CD14-positive monocyte (primary cell): ENCODE measurements around the gene GDF2. TPM values are rescaled to one million over a fixed set of nuclear protein-coding genes. Genes with fewer than 3 reads are reported as not detected.
A peak's percentile ranks its signal among the peaks of the same experiment; 100 is the strongest.

Source experiments
- DNase-seq, 3 donors: peaks; one replicate each; pipeline ENCODE4 v3.0.0-alpha.2; 2011 to 2022
- H2AFZ ChIP-seq: 2 replicates; pipeline ENCODE4 v1.6.0; 2012; ENCODE audit warnings: mild to moderate bottlenecking, low read depth, low read length, inconsistent platforms; ENCODE audit not compliant: insufficient read depth, poor library complexity, severe bottlenecking
- H3K27ac ChIP-seq, 2 donors: 1 replicate in 1 of 2; 2 replicates in 1 of 2; pipeline ENCODE4 v1.5.1; 2012 to 2013; ENCODE audit warnings: low read length in 2 of 2, control low read depth in 1 of 2, inconsistent platforms in 1 of 2, low read depth in 1 of 2, mild to moderate bottlenecking in 1 of 2
- H3K27me3 ChIP-seq, 2 donors: one replicate each; pipeline versions ENCODE4 v1.6.0 to v1.6.1; 2011 to 2013; ENCODE audit warnings: low read length in 2 of 2; ENCODE audit not compliant: control insufficient read depth in 2 of 2, insufficient read depth in 2 of 2
- H3K36me3 ChIP-seq, 2 donors: replicated peaks in 1 of 2; 1 replicate in 1 of 2; 2 replicates in 1 of 2; pipeline versions ENCODE4 v1.5.1 to v1.6.1; 2012 to 2013; ENCODE audit warnings: low read length in 2 of 2, control low read depth in 1 of 2, inconsistent platforms in 1 of 2, mild to moderate bottlenecking in 1 of 2; ENCODE audit not compliant: insufficient read depth in 2 of 2, control insufficient read depth in 1 of 2
- H3K4me1 ChIP-seq, 2 donors: 1 replicate in 1 of 2; 2 replicates in 1 of 2; pipeline versions ENCODE4 v1.5.1 to v1.6.1; 2012 to 2013; ENCODE audit warnings: low read length in 2 of 2, control low read depth in 1 of 2, inconsistent platforms in 1 of 2, mild to moderate bottlenecking in 1 of 2, moderate library complexity in 1 of 2; ENCODE audit not compliant: insufficient read depth in 2 of 2, control insufficient read depth in 1 of 2
- H3K4me2 ChIP-seq: replicated peaks from 2 replicates; pipeline ENCODE3; 2012; ENCODE audit warnings: low read length, moderate library complexity, mild to moderate bottlenecking; ENCODE audit not compliant: poor library complexity, severe bottlenecking; ENCODE audit errors: extremely low read depth
- H3K4me3 ChIP-seq, 3 experiments: fragments of 200-600 bp in 1 of 3; sonication (generic) in 1 of 3; replicated peaks in 1 of 3; 1 replicate in 2 of 3; 2 replicates in 1 of 3; pipeline ENCODE4 v1.5.1; 2011 to 2013; ENCODE audit warnings: low read length in 3 of 3, mild to moderate bottlenecking in 3 of 3, control low read depth in 2 of 3, low read depth in 2 of 3, inconsistent platforms in 1 of 3, moderate library complexity in 1 of 3
- H3K79me2 ChIP-seq: 2 replicates; pipeline ENCODE4 v1.6.0; 2012; ENCODE audit warnings: mild to moderate bottlenecking, control low read depth, inconsistent platforms, low read length, moderate library complexity; ENCODE audit not compliant: insufficient read depth
- H3K9ac ChIP-seq: 2 replicates; pipeline ENCODE4 v1.6.0; 2017; ENCODE audit warnings: low read length, mild to moderate bottlenecking; ENCODE audit not compliant: insufficient read depth, poor library complexity, severe bottlenecking
- H3K9me3 ChIP-seq, 2 donors: replicated peaks in 1 of 2; 1 replicate in 1 of 2; 2 replicates in 1 of 2; pipeline versions ENCODE4 v1.5.1 to v1.6.1; 2012 to 2013; ENCODE audit warnings: low read length in 2 of 2, control low read depth in 1 of 2; ENCODE audit not compliant: control insufficient read depth in 1 of 2, insufficient read depth in 1 of 2
- H4K20me1 ChIP-seq: 2 replicates; pipeline ENCODE4 v1.6.0; 2012; ENCODE audit warnings: mild to moderate bottlenecking, low read length, control low read depth, moderate library complexity; ENCODE audit not compliant: insufficient read depth
- H3K27ac Mint-ChIP-seq, 7 donors: one replicate each; pipeline ENCODE4 v1.8.0; 2020; ENCODE audit warnings: mild to moderate bottlenecking in 7 of 7, mixed read lengths in 7 of 7, moderate library complexity in 6 of 7, inconsistent platforms in 2 of 7
- H3K27me3 Mint-ChIP-seq, 3 donors: one replicate each; pipeline ENCODE4 v1.8.0; 2021 to 2022; ENCODE audit warnings: low read depth in 3 of 3, mild to moderate bottlenecking in 3 of 3, mixed read lengths in 3 of 3, moderate library complexity in 3 of 3, inconsistent platforms in 1 of 3
- H3K36me3 Mint-ChIP-seq, 2 donors: one replicate each; pipeline ENCODE4 v1.8.0; 2020; ENCODE audit warnings: mixed read lengths in 2 of 2, inconsistent platforms in 1 of 2, mild to moderate bottlenecking in 1 of 2
- H3K4me1 Mint-ChIP-seq: one replicate; pipeline ENCODE4 v1.8.0; 2020; ENCODE audit warnings: mild to moderate bottlenecking, mixed read lengths
- H3K4me3 Mint-ChIP-seq, 2 donors: one replicate each; pipeline ENCODE4 v1.8.0; 2020; ENCODE audit warnings: mild to moderate bottlenecking in 2 of 2, mixed read lengths in 2 of 2, moderate library complexity in 1 of 2
- H3K9me3 Mint-ChIP-seq, 7 donors: one replicate each; pipeline ENCODE4 v1.8.0; 2020 to 2022; ENCODE audit warnings: mixed read lengths in 7 of 7, mild to moderate bottlenecking in 6 of 7, moderate library complexity in 6 of 7, inconsistent platforms in 2 of 7
- WGBS: methylation state at CpG from one replicate; pipeline ENCODE4 v1.1.5; 2013; ENCODE audit warnings: missing lambda C conversion rate; ENCODE audit not compliant: insufficient coverage; 5-methylcytosine and 5-hydroxymethylcytosine counted together
- intact Hi-C, 2 donors: fragments of 100-400 bp; cut with micrococcal nuclease; formaldehyde crosslinking; loops; one replicate each; pipeline versions ENCODE4 v1.15.0 to v1.15.1; 2023
- polyA plus RNA-seq, 3 donors: library from polyadenylated mRNA; depleted of rRNA in 1 of 3; unstranded in 2 of 3; stranded (reverse) in 1 of 3; fragments of 300-500 nt in 2 of 3; fragments of >200 nt in 1 of 3; fragmentation: Illumina TruSeq in 2 of 3; gene quantifications; 1 replicate in 2 of 3; 2 replicates in 1 of 3; pipeline ENCODE4 v1.2.3, GENCODE V29; 2012 to 2021
- TF ChIP-seq, protein P1 (sequence below): fragments of 200-600 bp; IDR thresholded peaks from one replicate; pipeline ENCODE4 v1.8.0; 2022; ENCODE audit warnings: antibody characterized with exemption, mild to moderate bottlenecking

The GDF2 gene
- polyA plus RNA-seq, 3 donors = not detected

DNA sequence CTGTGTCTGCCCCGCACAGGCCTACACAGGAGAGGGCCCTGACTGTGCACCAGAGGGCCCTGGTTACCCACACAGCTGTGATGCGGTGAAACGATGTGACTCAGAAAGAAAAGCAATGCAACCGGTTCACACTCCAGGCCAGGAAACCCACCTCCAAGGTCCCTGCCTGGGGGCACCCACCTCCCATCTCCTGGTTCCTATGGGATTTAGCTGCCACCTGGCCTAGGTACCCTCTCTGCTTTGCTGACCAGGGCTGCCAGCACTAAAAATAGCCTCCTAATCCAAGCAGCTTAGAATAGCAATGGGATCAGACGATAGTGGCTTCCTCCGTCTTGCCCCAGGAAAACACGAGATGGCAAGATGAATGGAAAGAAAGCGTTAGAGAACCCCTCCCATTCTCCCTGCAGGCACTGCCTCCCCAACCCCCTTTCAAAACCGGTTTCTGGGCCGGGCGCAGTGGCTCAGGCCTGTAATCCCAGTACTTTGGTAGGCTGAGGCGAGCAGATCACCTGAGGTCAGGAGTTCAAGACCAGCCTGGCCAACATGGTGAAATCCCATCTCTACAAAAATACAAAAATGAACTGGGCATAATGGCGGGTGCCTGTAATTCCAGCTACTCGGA lies 38.3 kb downstream of the GDF2 start:
- H3K27me3 ChIP-seq = no peaks in the 10 kb centered on the region
- no peak overlapping the region for H3K4me2 ChIP-seq
- H3K9me3 ChIP-seq = no peaks in the 10 kb centered on the region
- Mint-ChIP-seq H3K4me1 (no peaks in the 10 kb centered on the region), H3K27ac (no peak overlapping the region), H3K27me3 (peaks cover 0 to 2% (median 2%) of the 10 kb centered on the region in 3 donors), H3K36me3 (no peaks in the 10 kb centered on the region), H3K9me3 (no peaks in the 10 kb centered on the region), H3K4me3 (no peak overlapping the region)
- no peak overlapping the region for H3K4me3 ChIP-seq
- H4K20me1 ChIP-seq = no peaks in the 10 kb centered on the region
- H3K27ac ChIP-seq = no peak overlapping the region
- 70% methylated on average over 10 of the region's 14 CpGs for WGBS
- H3K36me3 ChIP-seq = no peaks in the 10 kb centered on the region
- no peaks in the 10 kb centered on the region for H3K4me1 ChIP-seq
- no peak overlapping the region for H2AFZ ChIP-seq
- no peak for DNase-seq
- TF ChIP-seq, protein P1, sequence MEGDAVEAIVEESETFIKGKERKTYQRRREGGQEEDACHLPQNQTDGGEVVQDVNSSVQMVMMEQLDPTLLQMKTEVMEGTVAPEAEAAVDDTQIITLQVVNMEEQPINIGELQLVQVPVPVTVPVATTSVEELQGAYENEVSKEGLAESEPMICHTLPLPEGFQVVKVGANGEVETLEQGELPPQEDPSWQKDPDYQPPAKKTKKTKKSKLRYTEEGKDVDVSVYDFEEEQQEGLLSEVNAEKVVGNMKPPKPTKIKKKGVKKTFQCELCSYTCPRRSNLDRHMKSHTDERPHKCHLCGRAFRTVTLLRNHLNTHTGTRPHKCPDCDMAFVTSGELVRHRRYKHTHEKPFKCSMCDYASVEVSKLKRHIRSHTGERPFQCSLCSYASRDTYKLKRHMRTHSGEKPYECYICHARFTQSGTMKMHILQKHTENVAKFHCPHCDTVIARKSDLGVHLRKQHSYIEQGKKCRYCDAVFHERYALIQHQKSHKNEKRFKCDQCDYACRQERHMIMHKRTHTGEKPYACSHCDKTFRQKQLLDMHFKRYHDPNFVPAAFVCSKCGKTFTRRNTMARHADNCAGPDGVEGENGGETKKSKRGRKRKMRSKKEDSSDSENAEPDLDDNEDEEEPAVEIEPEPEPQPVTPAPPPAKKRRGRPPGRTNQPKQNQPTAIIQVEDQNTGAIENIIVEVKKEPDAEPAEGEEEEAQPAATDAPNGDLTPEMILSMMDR = no peak
- intact Hi-C loops = no loop called here
- no peak overlapping the region for H3K9ac ChIP-seq
- no peaks in the 10 kb centered on the region for H3K79me2 ChIP-seq

DNA sequence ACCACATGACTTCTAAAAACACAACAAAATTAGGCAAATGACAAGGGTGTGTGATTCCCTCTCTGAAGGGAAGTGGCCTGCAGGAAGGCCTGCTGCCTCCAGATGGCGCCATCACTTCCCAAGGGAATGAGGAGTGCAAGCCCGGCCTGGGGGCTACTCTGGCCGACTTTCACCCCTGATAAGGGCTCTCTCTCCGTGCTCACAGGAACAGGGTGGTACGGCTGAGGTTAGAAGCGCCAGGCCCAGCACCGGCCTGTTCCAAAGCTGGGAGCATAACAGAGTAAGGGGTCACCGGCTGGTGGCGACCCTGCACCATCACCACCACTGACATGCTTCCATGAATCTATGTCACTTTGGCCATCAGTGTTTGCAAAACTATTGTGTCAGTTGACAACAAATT lies 39.0 kb downstream of the GDF2 start:
- intact Hi-C loops = no loop called here
- DNase-seq = peak; percentile 16 to 33 (median 26)

More for the DNA sequence above, 39.0 kb downstream of the GDF2 start:
- peaks cover 0 to 2% (median 2%) of the 10 kb centered on the region in 3 donors for H3K27me3 Mint-ChIP-seq
- Histone ChIP-seq H2AFZ (no peak overlapping the region), H3K79me2 (no peaks in the 10 kb centered on the region), H3K27me3 (no peaks in the 10 kb centered on the region), H4K20me1 (no peaks in the 10 kb centered on the region), H3K4me3 (no peak overlapping the region), H3K4me2 (no peak overlapping the region), H3K9ac (no peak overlapping the region), H3K27ac (no peak overlapping the region), H3K9me3 (no peaks in the 10 kb centered on the region), H3K4me1 (no peaks in the 10 kb centered on the region), H3K36me3 (no peaks in the 10 kb centered on the region)
- H3K36me3 Mint-ChIP-seq = no peaks in the 10 kb centered on the region
- no peak overlapping the region for H3K4me3 Mint-ChIP-seq
- TF ChIP-seq, protein P1 = peak; percentile 87
- H3K4me1 Mint-ChIP-seq = no peaks in the 10 kb centered on the region
- WGBS = 66% methylated on average over 8 of the region's 9 CpGs
- H3K9me3 Mint-ChIP-seq = no peaks in the 10 kb centered on the region
- H3K27ac Mint-ChIP-seq = no peak overlapping the region
